ENCODE data around the gene DNAJC21. TPM values are rescaled to one million over a fixed set of nuclear protein-coding genes. Genes with fewer than 3 reads are reported as not detected.

The DNAJC21 gene
- total and polyA plus RNA-seq, 11 donors = 35.7 to 60.1 (median 48.9) TPM

DNA sequence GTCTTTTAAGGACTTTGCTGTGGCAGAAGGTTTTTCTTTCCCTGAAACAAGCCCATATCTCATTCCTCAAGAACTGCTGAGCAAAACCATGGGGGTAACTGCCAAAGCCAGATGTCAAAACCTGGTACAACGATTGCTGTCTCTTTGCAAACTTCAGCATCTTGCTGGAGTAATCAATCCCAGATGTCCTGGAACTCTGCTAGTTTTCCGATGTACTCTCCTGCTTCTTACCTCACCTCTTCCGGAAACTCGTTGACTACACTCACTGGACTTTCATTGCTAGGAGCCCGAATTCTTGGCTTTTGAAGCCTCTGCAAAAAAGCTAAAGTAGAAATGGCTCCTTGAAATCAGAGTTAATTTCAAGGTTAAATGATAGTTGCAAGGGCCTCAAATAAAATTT lies 37.4 kb upstream of the DNAJC21 start:
- Histone ChIP-seq H3K4me3 (no peak overlapping the region), H3K4me1 (no peaks in the 10 kb centered on the region), H3K27ac (no peak overlapping the region), H3K36me3 (peaks cover 0 to 6% (median 0%) of the 10 kb centered on the region in 9 donors), H3K9me3 (no peaks in the 10 kb centered on the region), H3K27me3 (no peaks in the 10 kb centered on the region)
- 71 to 78% (median 74%) methylated on average over 5 of the region's 5 CpGs for WGBS, 4 donors
- DNase-seq (peak in 1 of 5 donors; percentile 21), ATAC-seq (peak in 1 of 4 donors; percentile 58)
- intact Hi-C loops (cut with DNase I) = loop anchor here in 4 of 10 donors (10.0 kb wide), 2 partner anchors 57 to 237 kb away; partner anchors contain the start of genes RAI14 (in 3 of the 4) and TTC23L (in 1 of the 4)
- no peak for TF ChIP-seq CTCF (IDR thresholded peaks at IDR 0.05)
- TF ChIP-seq POLR2A (IDR thresholded peaks at IDR 0.05) = no peak

DNA sequence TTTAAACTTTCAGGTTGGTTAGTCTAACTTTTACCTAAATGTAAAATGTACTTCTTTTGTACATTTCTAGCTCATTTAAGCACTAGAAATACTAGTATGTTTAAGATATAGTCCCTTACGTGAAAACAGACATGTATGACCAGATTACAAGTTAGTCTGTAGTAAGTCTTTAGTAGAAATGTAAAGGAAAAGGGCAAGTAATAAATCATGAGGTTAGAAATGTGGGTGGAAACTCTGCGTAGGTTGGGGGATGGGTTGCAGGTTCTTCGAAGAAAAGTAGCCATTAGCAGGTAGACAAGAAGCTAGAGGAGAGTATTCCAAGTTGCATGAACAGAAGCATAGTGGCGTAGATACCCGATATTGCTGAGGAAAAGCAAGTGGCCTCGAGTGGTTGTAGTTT lies 36.9 kb upstream of the DNAJC21 start:
- Histone ChIP-seq H3K27me3 (no peaks in the 10 kb centered on the region), H3K36me3 (peaks cover 0 to 6% (median 0%) of the 10 kb centered on the region in 9 donors), H3K4me3 (no peak overlapping the region), H3K9me3 (no peaks in the 10 kb centered on the region), H3K4me1 (no peaks in the 10 kb centered on the region), H3K27ac (no peak overlapping the region)
- TF ChIP-seq POLR2A (IDR thresholded peaks at IDR 0.05) = no peak
- TF ChIP-seq CTCF (IDR thresholded peaks at IDR 0.05) = no peak
- no peak for DNase-seq
- 90 to 96% (median 92%) methylated on average over 6 of the region's 6 CpGs for WGBS, 4 donors
- intact Hi-C loops (cut with DNase I) = loop anchor here in 4 of 10 donors (10.0 kb wide), 2 partner anchors 58 to 238 kb away; partner anchors contain the start of genes RAI14 (in 3 of the 4) and TTC23L (in 1 of the 4)
- no peak for ATAC-seq

- Histone ChIP-seq H3K4me1 (no peaks in the 10 kb centered on the region), H3K9me3 (no peaks in the 10 kb centered on the region), H3K27ac (no peak overlapping the region), H3K27me3 (no peaks in the 10 kb centered on the region), H3K4me3 (no peak overlapping the region), H3K36me3 (peaks cover 0 to 6% (median 0%) of the 10 kb centered on the region in 9 donors)
- DNase-seq (no peak), ATAC-seq (no peak)
- TF ChIP-seq CTCF (IDR thresholded peaks at IDR 0.05) (no peak), POLR2A (IDR thresholded peaks at IDR 0.05) (no peak)
- 95 to 100% (median 98%) methylated on average over 1 of the region's 1 CpG for WGBS, 4 donors
- intact Hi-C loops (cut with DNase I) = loop anchor here in 7 of 10 donors (5.0 to 10.0 kb wide), 6 partner anchors 60 to 422 kb away; partner anchors contain the start of genes RAI14 (in 4 of the 7) and TTC23L (in 1 of the 7)
Measured at GRCh38 chr5:34894716-34895115, 34.6 kb upstream of the DNAJC21 start.

DNA sequence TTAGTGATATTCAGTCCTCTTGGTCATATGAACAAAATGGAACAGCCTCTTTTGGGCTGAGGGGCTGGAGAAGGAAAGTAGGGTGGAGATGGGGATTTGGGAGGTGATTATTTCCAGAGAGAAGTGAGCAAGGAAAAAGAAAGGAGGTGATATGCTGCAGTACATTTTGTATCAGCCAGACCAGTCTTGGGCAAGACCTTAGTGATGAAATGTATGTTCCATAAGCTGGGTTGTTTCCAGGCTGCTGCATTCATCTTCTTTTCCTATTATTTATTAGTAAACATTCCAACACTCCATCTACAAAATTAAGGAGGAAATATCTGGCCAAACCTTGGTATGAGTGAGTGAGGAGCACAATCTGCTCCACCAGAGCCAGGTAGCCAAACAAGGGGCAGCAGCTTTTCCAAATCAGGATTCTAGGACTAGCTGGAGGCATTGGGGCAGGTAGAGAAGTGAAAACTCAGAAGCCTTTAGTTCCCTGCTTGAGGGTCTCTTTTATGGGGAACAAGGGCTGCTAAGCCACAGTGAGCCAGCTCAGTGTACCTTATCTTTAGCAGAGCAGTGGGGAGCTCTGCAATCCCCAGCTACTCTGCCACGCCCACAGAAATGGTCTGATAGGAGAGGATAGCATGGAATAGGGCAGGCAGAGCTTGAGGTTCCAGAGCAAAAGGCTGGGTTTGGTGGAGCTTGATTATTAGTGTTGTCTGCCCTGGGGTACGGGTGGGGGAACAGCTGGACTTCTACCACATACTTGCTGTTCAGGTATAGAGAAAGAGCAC lies 33.5 kb upstream of the DNAJC21 start:
- Histone ChIP-seq H3K36me3 (peaks cover 0 to 6% (median 0%) of the 10 kb centered on the region in 9 donors), H3K9me3 (no peaks in the 10 kb centered on the region), H3K4me1 (no peaks in the 10 kb centered on the region), H3K27ac (no peak overlapping the region), H3K27me3 (no peaks in the 10 kb centered on the region), H3K4me3 (no peak overlapping the region)
- 84 to 98% (median 90%) methylated on average over 2 of the region's 2 CpGs for WGBS, 4 donors
- no peak for DNase-seq
- no peak for ATAC-seq
- TF ChIP-seq POLR2A (IDR thresholded peaks at IDR 0.05) (no peak), CTCF (IDR thresholded peaks at IDR 0.05) (no peak)
- intact Hi-C loops (cut with DNase I) = loop anchor here in 7 of 10 donors (2.0 to 10.0 kb wide), 8 partner anchors 61 to 424 kb away; partner anchors contain the start of genes RAI14 (in 4 of the 7) and TTC23L (in 1 of the 7)

Measured in heart left ventricle (tissue), 16 donors.